WTC11 (cell line): ENCODE data around the gene GRAMD2B. TPM values are rescaled to one million over a fixed set of nuclear protein-coding genes. Genes with fewer than 3 reads are reported as not detected.

Source experiments
- ATAC-seq: fragments of 200-7000 bp; cut with Tn5 transposase; 2 replicates; pipeline ENCODE4 v1.10.0; 2021; ENCODE audit warnings: mild to moderate bottlenecking, moderate library complexity
- CTCF ChIA-PET: fragments of 300-600 bp; sonication (Branson Sonifier 250); formaldehyde crosslinking; loops from one replicate; lab custom pipeline; 2021; ENCODE audit warnings: antibody characterized with exemption; lab: Charles Lee
- POLR2A ChIA-PET: fragments of 350-600 bp; sonication (Branson Sonifier 250); formaldehyde crosslinking; loops from one replicate; lab custom pipeline; 2021; ENCODE audit warnings: antibody characterized with exemption; lab: Charles Lee
- DNase-seq: peaks from one replicate; pipeline ENCODE4 v3.0.0; 2021; ENCODE audit warnings: low spot score
- H3K27ac Mint-ChIP-seq: 2 replicates; pipeline ENCODE4 v1.8.0; 2021; ENCODE audit warnings: mixed read lengths
- H3K27me3 Mint-ChIP-seq: 2 replicates; pipeline ENCODE4 v1.8.0; 2021; ENCODE audit warnings: low read depth, mild to moderate bottlenecking, moderate library complexity, mixed read lengths
- H3K36me3 Mint-ChIP-seq: 2 replicates; pipeline ENCODE4 v1.8.0; 2021; ENCODE audit warnings: mixed read lengths
- H3K4me1 Mint-ChIP-seq: 2 replicates; pipeline ENCODE4 v1.8.0; 2022; ENCODE audit warnings: mixed read lengths
- H3K4me3 Mint-ChIP-seq: 2 replicates; pipeline ENCODE4 v1.8.0; 2021; ENCODE audit warnings: mild to moderate bottlenecking, moderate library complexity, mixed read lengths
- H3K9me3 Mint-ChIP-seq: 2 replicates; pipeline ENCODE4 v1.8.0; 2021; ENCODE audit warnings: mixed read lengths
- ELF4 ChIP-seq: sonication (generic); formaldehyde crosslinking; IDR thresholded peaks from 2 replicates; pipeline ENCODE4 v1.8.1; 2022; ENCODE audit warnings: low read depth, mild to moderate bottlenecking, moderate library complexity, missing genetic modification reagents
- FOXP1 ChIP-seq: sonication (generic); formaldehyde crosslinking; IDR thresholded peaks from 2 replicates; pipeline ENCODE4 v1.8.0; 2022; ENCODE audit warnings: missing genetic modification reagents, mild to moderate bottlenecking, moderate library complexity, borderline replicate concordance
- HMGXB4 ChIP-seq: sonication (generic); formaldehyde crosslinking; IDR thresholded peaks from 2 replicates; pipeline ENCODE4 v1.8.1; 2023; ENCODE audit warnings: mild to moderate bottlenecking, moderate library complexity, missing genetic modification reagents
- JAZF1 ChIP-seq: fragments of 250-450 bp; sonication (Bioruptor Pico); IDR thresholded peaks from 2 replicates; pipeline ENCODE4 v1.9.0; 2021; ENCODE audit warnings: moderate library complexity, mild to moderate bottlenecking, inconsistent platforms
- NFATC4 ChIP-seq: fragments of 250-450 bp; sonication (Bioruptor Pico); IDR thresholded peaks from 2 replicates; pipeline ENCODE4 v1.9.0; 2021; ENCODE audit warnings: mild to moderate bottlenecking
- NFYB ChIP-seq: sonication (generic); formaldehyde crosslinking; conservative IDR thresholded peaks from 2 replicates; pipeline ENCODE4 v1.8.0; 2022; ENCODE audit warnings: low read depth, missing genetic modification reagents
- PREB ChIP-seq: sonication (generic); formaldehyde crosslinking; IDR thresholded peaks from 2 replicates; pipeline ENCODE4 v1.8.1; 2022; ENCODE audit warnings: mild to moderate bottlenecking, missing genetic modification reagents, moderate library complexity, borderline replicate concordance
- SMAD3 ChIP-seq: sonication (generic); formaldehyde crosslinking; IDR thresholded peaks from 2 replicates; pipeline ENCODE4 v1.8.0; 2022; ENCODE audit warnings: missing genetic modification reagents, mild to moderate bottlenecking, borderline replicate concordance
- TCF7 ChIP-seq: sonication (generic); formaldehyde crosslinking; IDR thresholded peaks from 2 replicates; pipeline ENCODE4 v1.8.0; 2022; ENCODE audit warnings: mild to moderate bottlenecking, low read depth, missing genetic modification reagents, moderate library complexity
- TEAD1 ChIP-seq: sonication (generic); formaldehyde crosslinking; IDR thresholded peaks from 2 replicates; pipeline ENCODE4 v1.8.0; 2022; ENCODE audit warnings: mild to moderate bottlenecking, missing genetic modification reagents
- TEAD4 ChIP-seq: sonication (generic); formaldehyde crosslinking; IDR thresholded peaks from 2 replicates; pipeline ENCODE4 v1.8.0; 2022; ENCODE audit warnings: mild to moderate bottlenecking, missing genetic modification reagents
- USF2 ChIP-seq: sonication (generic); formaldehyde crosslinking; IDR thresholded peaks from 2 replicates; pipeline ENCODE4 v1.8.1; 2023; ENCODE audit warnings: mild to moderate bottlenecking, missing genetic modification reagents, moderate library complexity
- ZNF219 ChIP-seq: sonication (generic); formaldehyde crosslinking; IDR thresholded peaks from 2 replicates; pipeline ENCODE4 v1.8.0; 2023; ENCODE audit warnings: missing genetic modification reagents, mild to moderate bottlenecking, borderline replicate concordance
- ZNF232 ChIP-seq: sonication (generic); formaldehyde crosslinking; IDR thresholded peaks from 2 replicates; pipeline ENCODE4 v1.8.0; 2022; ENCODE audit warnings: mild to moderate bottlenecking, missing genetic modification reagents
- ZNF317 ChIP-seq: sonication (generic); formaldehyde crosslinking; IDR thresholded peaks from 2 replicates; pipeline ENCODE4 v1.8.1; 2023; ENCODE audit warnings: low read depth, mild to moderate bottlenecking, moderate library complexity, missing genetic modification reagents, borderline replicate concordance
- ZNF396 ChIP-seq: fragments of 250-450 bp; sonication (Bioruptor Pico); IDR thresholded peaks from 2 replicates; pipeline ENCODE4 v1.8.0; 2021; ENCODE audit warnings: mild to moderate bottlenecking, moderate library complexity, borderline replicate concordance
- total RNA-seq: library from RNA; stranded (reverse); gene quantifications from 3 replicates; pipeline ENCODE4 v1.2.3, GENCODE V29; 2021
- TF ChIP-seq, protein P1 (sequence below): fragments of 200-600 bp; IDR thresholded peaks from 2 replicates; pipeline ENCODE4 v1.8.0; 2022; ENCODE audit warnings: antibody characterized with exemption
- TF ChIP-seq, protein P2 (sequence below): sonication (generic); formaldehyde crosslinking; IDR thresholded peaks from 2 replicates; pipeline ENCODE4 v1.8.1; 2023; ENCODE audit warnings: mild to moderate bottlenecking, missing genetic modification reagents
- TF ChIP-seq, protein P3 (sequence below): sonication (generic); formaldehyde crosslinking; IDR thresholded peaks from 2 replicates; pipeline ENCODE4 v1.8.1; 2023; ENCODE audit warnings: mild to moderate bottlenecking, missing genetic modification reagents

The GRAMD2B gene
- total RNA-seq, 1 experiment from 2014 or later = 11.6 TPM

DNA sequence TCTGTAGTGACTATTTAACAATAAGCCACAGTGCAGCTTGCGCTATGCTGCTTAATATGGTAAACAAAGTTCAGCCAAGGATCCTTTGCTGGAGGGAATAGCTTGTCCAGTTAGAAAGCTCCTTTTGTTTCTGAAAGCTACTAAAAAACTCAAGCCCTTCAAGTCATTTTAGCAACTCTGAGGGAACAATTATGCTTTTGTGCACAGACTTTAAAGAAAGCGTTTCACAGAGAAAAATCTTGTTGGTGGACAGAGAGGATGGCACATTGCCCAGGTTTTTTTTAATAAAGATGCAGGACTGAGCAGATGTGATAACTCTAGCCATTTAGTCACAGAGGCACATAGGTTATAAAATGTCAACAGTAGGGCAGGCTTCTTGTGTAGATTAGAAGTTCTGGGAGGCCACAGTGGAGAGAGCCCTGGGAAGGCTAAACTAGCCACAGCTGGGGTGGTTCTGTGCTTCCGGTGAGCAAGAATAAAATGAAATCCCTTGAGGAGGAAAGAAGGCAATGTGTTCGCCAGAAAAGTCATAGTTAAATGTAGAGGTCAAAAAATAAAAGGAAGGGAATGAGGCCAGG lies 108.4 kb downstream of the GRAMD2B start (continued):
- no peak for TF ChIP-seq ZNF317 (CRISPR knock-in tag)

- peaks cover 11% of the 10 kb centered on the region for H3K9me3 Mint-ChIP-seq
- DNase-seq (no peak), ATAC-seq (no peak)
- H3K27me3 Mint-ChIP-seq = no peaks in the 10 kb centered on the region
- H3K4me1 Mint-ChIP-seq = peaks cover 7% of the 10 kb centered on the region
- TF ChIP-seq NFYB (CRISPR knock-in tag) (peak; percentile 36; the same call in 1 of the 2 replicates), FOXP1 (CRISPR knock-in tag) (no peak)
- CTCF ChIA-PET = interaction anchor here (2.6 kb wide), 1 partner anchor 35 kb away, joined by 15 read pairs; no protein-coding TSS in a partner anchor
- POLR2A ChIA-PET = no interaction called here
- no peaks in the 10 kb centered on the region for H3K36me3 Mint-ChIP-seq
- no peak overlapping the region for H3K27ac Mint-ChIP-seq
- H3K4me3 Mint-ChIP-seq = no peak overlapping the region
Observed at GRCh38 chr5:126534553-126534952, 111.3 kb downstream of the GRAMD2B start.

- ChIA-PET CTCF (interaction anchor here (0.5 to 2.0 kb wide), 3 partner anchors 36 to 249 kb away, joined by 3 to 8 read pairs (median 3); no protein-coding TSS in a partner anchor), POLR2A (no interaction called here)
- Mint-ChIP-seq H3K36me3 (no peaks in the 10 kb centered on the region), H3K4me3 (no peak overlapping the region), H3K27ac (no peak overlapping the region), H3K4me1 (peaks cover 7% of the 10 kb centered on the region), H3K9me3 (peaks cover 11% of the 10 kb centered on the region), H3K27me3 (no peaks in the 10 kb centered on the region)
- no peak for ATAC-seq
- DNase-seq = no peak
- TF ChIP-seq USF2 (CRISPR knock-in tag) (no peak), ELF4 (no peak), ZNF232 (CRISPR knock-in tag) (no peak), HMGXB4 (CRISPR knock-in tag) (no peak), ZNF219 (CRISPR knock-in tag) (no peak), ZNF396 (CRISPR knock-in tag) (no peak), JAZF1 (CRISPR knock-in tag) (no peak), NFATC4 (no peak), SMAD3 (CRISPR knock-in tag) (no peak), TCF7 (CRISPR knock-in tag) (no peak), PREB (CRISPR knock-in tag) (no peak), FOXP1 (CRISPR knock-in tag) (no peak), TEAD1 (CRISPR knock-in tag) (no peak), TEAD4 (CRISPR knock-in tag) (no peak)
- TF ChIP-seq, protein P1, sequence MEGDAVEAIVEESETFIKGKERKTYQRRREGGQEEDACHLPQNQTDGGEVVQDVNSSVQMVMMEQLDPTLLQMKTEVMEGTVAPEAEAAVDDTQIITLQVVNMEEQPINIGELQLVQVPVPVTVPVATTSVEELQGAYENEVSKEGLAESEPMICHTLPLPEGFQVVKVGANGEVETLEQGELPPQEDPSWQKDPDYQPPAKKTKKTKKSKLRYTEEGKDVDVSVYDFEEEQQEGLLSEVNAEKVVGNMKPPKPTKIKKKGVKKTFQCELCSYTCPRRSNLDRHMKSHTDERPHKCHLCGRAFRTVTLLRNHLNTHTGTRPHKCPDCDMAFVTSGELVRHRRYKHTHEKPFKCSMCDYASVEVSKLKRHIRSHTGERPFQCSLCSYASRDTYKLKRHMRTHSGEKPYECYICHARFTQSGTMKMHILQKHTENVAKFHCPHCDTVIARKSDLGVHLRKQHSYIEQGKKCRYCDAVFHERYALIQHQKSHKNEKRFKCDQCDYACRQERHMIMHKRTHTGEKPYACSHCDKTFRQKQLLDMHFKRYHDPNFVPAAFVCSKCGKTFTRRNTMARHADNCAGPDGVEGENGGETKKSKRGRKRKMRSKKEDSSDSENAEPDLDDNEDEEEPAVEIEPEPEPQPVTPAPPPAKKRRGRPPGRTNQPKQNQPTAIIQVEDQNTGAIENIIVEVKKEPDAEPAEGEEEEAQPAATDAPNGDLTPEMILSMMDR = no peak
- TF ChIP-seq, protein P2, sequence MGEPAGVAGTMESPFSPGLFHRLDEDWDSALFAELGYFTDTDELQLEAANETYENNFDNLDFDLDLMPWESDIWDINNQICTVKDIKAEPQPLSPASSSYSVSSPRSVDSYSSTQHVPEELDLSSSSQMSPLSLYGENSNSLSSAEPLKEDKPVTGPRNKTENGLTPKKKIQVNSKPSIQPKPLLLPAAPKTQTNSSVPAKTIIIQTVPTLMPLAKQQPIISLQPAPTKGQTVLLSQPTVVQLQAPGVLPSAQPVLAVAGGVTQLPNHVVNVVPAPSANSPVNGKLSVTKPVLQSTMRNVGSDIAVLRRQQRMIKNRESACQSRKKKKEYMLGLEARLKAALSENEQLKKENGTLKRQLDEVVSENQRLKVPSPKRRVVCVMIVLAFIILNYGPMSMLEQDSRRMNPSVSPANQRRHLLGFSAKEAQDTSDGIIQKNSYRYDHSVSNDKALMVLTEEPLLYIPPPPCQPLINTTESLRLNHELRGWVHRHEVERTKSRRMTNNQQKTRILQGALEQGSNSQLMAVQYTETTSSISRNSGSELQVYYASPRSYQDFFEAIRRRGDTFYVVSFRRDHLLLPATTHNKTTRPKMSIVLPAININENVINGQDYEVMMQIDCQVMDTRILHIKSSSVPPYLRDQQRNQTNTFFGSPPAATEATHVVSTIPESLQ (CRISPR knock-in tag) = no peak
- TF ChIP-seq, protein P3, sequence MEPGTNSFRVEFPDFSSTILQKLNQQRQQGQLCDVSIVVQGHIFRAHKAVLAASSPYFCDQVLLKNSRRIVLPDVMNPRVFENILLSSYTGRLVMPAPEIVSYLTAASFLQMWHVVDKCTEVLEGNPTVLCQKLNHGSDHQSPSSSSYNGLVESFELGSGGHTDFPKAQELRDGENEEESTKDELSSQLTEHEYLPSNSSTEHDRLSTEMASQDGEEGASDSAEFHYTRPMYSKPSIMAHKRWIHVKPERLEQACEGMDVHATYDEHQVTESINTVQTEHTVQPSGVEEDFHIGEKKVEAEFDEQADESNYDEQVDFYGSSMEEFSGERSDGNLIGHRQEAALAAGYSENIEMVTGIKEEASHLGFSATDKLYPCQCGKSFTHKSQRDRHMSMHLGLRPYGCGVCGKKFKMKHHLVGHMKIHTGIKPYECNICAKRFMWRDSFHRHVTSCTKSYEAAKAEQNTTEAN (CRISPR knock-in tag) = no peak
Observed at GRCh38 chr5:126535856-126536545, 112.8 kb downstream of the GRAMD2B start.
